ENCODE data around the gene SPRR2A. TPM values are rescaled to one million over a fixed set of nuclear protein-coding genes. Genes with fewer than 3 reads are reported as not detected.
"Not testable (repeated sequence)": the region's sequence is repeated elsewhere in the genome, so short reads cannot be mapped to it uniquely, and the experiment has no call there.

SPRR2A gene
- total and polyA plus RNA-seq, 7 donors, result 0.22 to 0.56 (median 0.34) TPM; not detected in 4

GRCh38 chr1:153030895-153031294, 26.4 kb downstream of the SPRR2A start, which contains the start of gene SPRR1B:
SPRR1B (plus strand) TSS chr1:153031203; CDS start chr1:153032346, 1,143 bp downstream.
- no peak for TF ChIP-seq CTCF (IDR thresholded peaks at IDR 0.05)
- H3K4me1 ChIP-seq, result no peaks in the 10 kb centered on the region
- intact Hi-C loops (cut with DNase I), result no loop called here
- no peaks in the 10 kb centered on the region for H3K9me3 ChIP-seq
- no peaks in the 10 kb centered on the region for H3K36me3 ChIP-seq (ENCODE audit: insufficient read depth in 1 of 2, low read depth in 1 of 2)
- H3K27ac ChIP-seq, result no peak within 1 kb of the TSS
- ATAC-seq (no peak), DNase-seq (no peak)
- H3K4me3 ChIP-seq, result no peak within 1 kb of the TSS
- no peaks in the 10 kb centered on the region for H3K27me3 ChIP-seq (ENCODE audit: insufficient read depth in 3 of 3, low read length in 2 of 3)

- no peak for TF ChIP-seq CTCF (IDR thresholded peaks at IDR 0.05)
- Histone ChIP-seq H3K27ac (no peak overlapping the region), H3K4me3 (no peak overlapping the region), H3K9me3 (no peaks in the 10 kb centered on the region), H3K36me3 (ENCODE audit: insufficient read depth in 1 of 2, low read depth in 1 of 2) (no peaks in the 10 kb centered on the region), H3K27me3 (ENCODE audit: insufficient read depth in 3 of 3, low read length in 2 of 3) (no peaks in the 10 kb centered on the region), H3K4me1 (no peaks in the 10 kb centered on the region)
- intact Hi-C loops (cut with DNase I), result no loop called here
- DNase-seq, result no peak
- no peak for ATAC-seq
- WGBS, 3 donors, result 44 to 58% (median 54%) methylated on average over 1 of the region's 1 CpG
Observed at GRCh38 chr1:153028766-153029165, 28.5 kb downstream of the SPRR2A start.

- ATAC-seq (no peak), DNase-seq (no peak)
- Histone ChIP-seq H3K4me1 (no peaks in the 10 kb centered on the region), H3K36me3 (ENCODE audit: insufficient read depth in 1 of 2, low read depth in 1 of 2) (no peaks in the 10 kb centered on the region), H3K27me3 (ENCODE audit: insufficient read depth in 3 of 3, low read length in 2 of 3) (no peaks in the 10 kb centered on the region), H3K4me3 (no peak overlapping the region), H3K9me3 (no peaks in the 10 kb centered on the region), H3K27ac (no peak overlapping the region)
- no peak for TF ChIP-seq CTCF (IDR thresholded peaks at IDR 0.05)
- intact Hi-C loops (cut with DNase I), result no loop called here
- WGBS, 3 donors, result 78 to 89% (median 81%) methylated on average over 1 of the region's 1 CpG
Observed at GRCh38 chr1:153025797-153026196, 31.5 kb downstream of the SPRR2A start.

- no peaks in the 10 kb centered on the region for H3K4me1 ChIP-seq
- WGBS, 3 donors, result 65 to 83% (median 73%) methylated on average over 1 of the region's 1 CpG
- intact Hi-C loops (cut with DNase I), result no loop called here
- H3K4me3 ChIP-seq, result no peak overlapping the region
- no peak overlapping the region for H3K27ac ChIP-seq
- no peaks in the 10 kb centered on the region for H3K9me3 ChIP-seq
- peaks cover 0 to 2% (median 0%) of the 10 kb centered on the region in 3 donors for H3K27me3 ChIP-seq (ENCODE audit: insufficient read depth in 3 of 3, low read length in 2 of 3)
- H3K36me3 ChIP-seq (ENCODE audit: insufficient read depth in 1 of 2, low read depth in 1 of 2), result no peaks in the 10 kb centered on the region
- no peak for ATAC-seq
- TF ChIP-seq CTCF (IDR thresholded peaks at IDR 0.05), result no peak
- DNase-seq, result no peak
Observed at GRCh38 chr1:153024413-153024812, 32.9 kb downstream of the SPRR2A start.

GRCh38 chr1:153023109-153023508, 34.2 kb downstream of the SPRR2A start:
- no peak for TF ChIP-seq CTCF (IDR thresholded peaks at IDR 0.05)
- DNase-seq (no peak), ATAC-seq (no peak)
- Histone ChIP-seq H3K4me1 (no peaks in the 10 kb centered on the region), H3K36me3 (ENCODE audit: insufficient read depth in 1 of 2, low read depth in 1 of 2) (no peaks in the 10 kb centered on the region), H3K27me3 (ENCODE audit: insufficient read depth in 3 of 3, low read length in 2 of 3) (peaks cover 0 to 2% (median 0%) of the 10 kb centered on the region in 3 donors), H3K4me3 (no peak overlapping the region), H3K27ac (no peak overlapping the region), H3K9me3 (no peaks in the 10 kb centered on the region)
- intact Hi-C loops (cut with DNase I), result no loop called here
- WGBS, 3 donors, result 80 to 88% (median 86%) methylated on average over 7 of the region's 7 CpGs

GRCh38 chr1:153022340-153022739, 35.0 kb downstream of the SPRR2A start:
- H3K36me3 ChIP-seq (ENCODE audit: insufficient read depth in 1 of 2, low read depth in 1 of 2); intact Hi-C loops (cut with DNase I); H3K9me3 ChIP-seq; H3K27ac ChIP-seq; DNase-seq; H3K27me3 ChIP-seq (ENCODE audit: insufficient read depth in 3 of 3, low read length in 2 of 3); ATAC-seq; H3K4me3 ChIP-seq; H3K4me1 ChIP-seq: not testable (repeated sequence)
- WGBS, 3 donors, result 9 to 30% (median 11%) methylated on average over 9 of the region's 9 CpGs

GRCh38 chr1:153021829-153022228, 35.5 kb downstream of the SPRR2A start:
- H3K4me1 ChIP-seq, result not testable (repeated sequence)

More at GRCh38 chr1:153021829-153022228, 35.5 kb downstream of the SPRR2A start:
- H3K27ac ChIP-seq; DNase-seq; H3K36me3 ChIP-seq (ENCODE audit: insufficient read depth in 1 of 2, low read depth in 1 of 2); H3K4me3 ChIP-seq; intact Hi-C loops (cut with DNase I); H3K27me3 ChIP-seq (ENCODE audit: insufficient read depth in 3 of 3, low read length in 2 of 3); ATAC-seq; H3K9me3 ChIP-seq: not testable (repeated sequence)
- 11 to 19% (median 14%) methylated on average over 2 of the region's 2 CpGs for WGBS, 3 donors
